Mesodermal cell (in vitro differentiated cells): Measurements from ENCODE around the gene CSRNP2. TPM values are rescaled to one million over a fixed set of nuclear protein-coding genes. Genes with fewer than 3 reads are reported as not detected.
A peak's percentile ranks its signal among the peaks of the same experiment; 100 is the strongest.

ENCODE experiments used
- H3K27ac ChIP-seq: 2 replicates; pipeline ENCODE4 v1.7.0; 2013; ENCODE audit warnings: mild to moderate bottlenecking, low read depth, low read length, moderate library complexity; ENCODE audit not compliant: severe bottlenecking
- H3K36me3 ChIP-seq: 2 replicates; pipeline ENCODE4 v1.7.1; 2013; ENCODE audit warnings: mild to moderate bottlenecking, low read length, moderate library complexity; ENCODE audit not compliant: control insufficient read depth, insufficient read depth
- H3K4me1 ChIP-seq: one replicate; pipeline ENCODE4 v1.7.1; 2013; ENCODE audit warnings: mild to moderate bottlenecking, low read length; ENCODE audit not compliant: insufficient read depth, control insufficient read depth, poor library complexity, severe bottlenecking
- H3K4me3 ChIP-seq: 2 replicates; pipeline ENCODE4 v1.7.0; 2013; ENCODE audit warnings: low read length, control low read depth, mild to moderate bottlenecking; ENCODE audit not compliant: insufficient read depth, poor library complexity, severe bottlenecking; ENCODE audit errors: extremely low read depth
- H3K9me3 ChIP-seq: 2 replicates; pipeline ENCODE4 v1.7.1; 2013; ENCODE audit warnings: mild to moderate bottlenecking, low read length, moderate library complexity; ENCODE audit not compliant: control insufficient read depth
- whole genome bisulfite sequencing, 2 experiments: methylation state at CpG; one replicate each; pipeline ENCODE4 v1.1.5; 2013; ENCODE audit warnings: missing lambda C conversion rate in 2 of 2; ENCODE audit not compliant: insufficient coverage in 2 of 2; 5-methylcytosine and 5-hydroxymethylcytosine counted together
- polyA plus RNA-seq, 2 experiments: library from polyadenylated mRNA; stranded (reverse); fragments of 50-300 nt; gene quantifications; one replicate each; pipeline ENCODE4 v1.2.3, GENCODE V29; 2013

CSRNP2 gene, protein sequence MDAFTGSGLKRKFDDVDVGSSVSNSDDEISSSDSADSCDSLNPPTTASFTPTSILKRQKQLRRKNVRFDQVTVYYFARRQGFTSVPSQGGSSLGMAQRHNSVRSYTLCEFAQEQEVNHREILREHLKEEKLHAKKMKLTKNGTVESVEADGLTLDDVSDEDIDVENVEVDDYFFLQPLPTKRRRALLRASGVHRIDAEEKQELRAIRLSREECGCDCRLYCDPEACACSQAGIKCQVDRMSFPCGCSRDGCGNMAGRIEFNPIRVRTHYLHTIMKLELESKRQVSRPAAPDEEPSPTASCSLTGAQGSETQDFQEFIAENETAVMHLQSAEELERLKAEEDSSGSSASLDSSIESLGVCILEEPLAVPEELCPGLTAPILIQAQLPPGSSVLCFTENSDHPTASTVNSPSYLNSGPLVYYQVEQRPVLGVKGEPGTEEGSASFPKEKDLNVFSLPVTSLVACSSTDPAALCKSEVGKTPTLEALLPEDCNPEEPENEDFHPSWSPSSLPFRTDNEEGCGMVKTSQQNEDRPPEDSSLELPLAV
- polyA plus RNA-seq (2013, experiment 1 of 2), result 30.4 TPM
- 26.3 TPM for polyA plus RNA-seq (2013, experiment 2 of 2)

DNA sequence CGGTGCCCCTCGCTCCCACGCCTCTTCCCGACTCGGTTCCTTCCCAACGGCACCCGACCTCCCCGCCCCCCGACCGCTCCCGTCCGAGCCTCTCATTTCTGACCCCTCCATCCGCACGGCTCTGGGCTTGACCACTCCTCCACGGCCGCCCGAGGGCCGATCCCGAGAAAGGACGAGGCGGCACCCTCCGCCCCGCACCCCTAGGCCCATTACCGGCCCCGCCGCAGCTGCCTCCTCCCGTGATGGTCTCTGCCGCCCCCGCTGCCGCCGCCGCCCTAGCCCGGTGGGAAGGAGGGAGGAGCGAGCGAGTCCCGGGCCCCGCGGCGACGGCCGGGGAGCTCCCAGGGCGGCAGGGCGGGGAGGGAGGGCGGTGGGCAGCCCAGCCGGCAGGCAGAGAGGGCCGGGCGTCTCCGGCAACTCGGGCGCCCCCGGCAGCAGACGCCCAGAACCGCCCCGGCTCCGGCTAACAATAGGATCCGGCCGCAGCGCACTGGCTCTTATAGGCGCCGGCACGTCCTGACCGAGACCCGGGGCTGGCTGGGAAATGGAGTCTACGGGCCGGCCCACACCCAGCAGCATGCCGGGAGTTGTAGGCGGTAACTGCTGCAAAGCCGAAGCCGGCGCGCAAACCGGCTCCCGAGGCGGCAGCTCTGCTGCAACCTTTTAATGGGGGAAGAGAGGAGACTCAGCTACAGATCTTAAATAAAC lies at the start of gene CSRNP2:
Gene CSRNP2, minus strand, starts transcription at position 471 of the 708 bp plus-strand sequence. CDS start 7,035 bp downstream, outside the sequence.
- peak within 1 kb of the TSS; percentile 94 for H3K27ac ChIP-seq
- 0% methylated on average over 47 to 65 of the region's 74 CpGs for WGBS, 2 experiments
- no peaks in the 10 kb centered on the region for H3K9me3 ChIP-seq
- peaks cover 11% of the 10 kb centered on the region for H3K4me1 ChIP-seq
- peak within 1 kb of the TSS; percentile 96 for H3K4me3 ChIP-seq
- H3K36me3 ChIP-seq, result peaks cover 19% of the 10 kb centered on the region

DNA sequence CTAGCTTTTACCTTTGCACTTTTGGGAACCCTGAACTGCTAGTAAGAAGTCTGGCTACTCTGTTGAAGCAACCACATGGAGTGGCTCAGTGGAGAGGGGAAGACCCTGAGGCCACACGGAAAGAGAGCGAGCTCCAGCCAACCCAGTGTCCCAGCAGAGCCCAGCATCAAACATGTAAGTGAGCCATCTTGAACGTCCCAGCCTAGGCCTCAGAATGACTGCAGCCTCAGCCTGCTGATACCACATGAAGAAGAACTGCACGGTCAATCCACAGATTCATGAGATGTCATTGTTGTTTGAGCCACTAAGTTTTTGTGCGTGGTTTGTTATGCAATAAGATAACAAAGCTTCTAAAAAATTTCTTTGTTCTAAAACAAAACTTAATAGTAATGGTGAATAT lies 49.3 kb upstream of the CSRNP2 start:
- no peak overlapping the region for H3K4me3 ChIP-seq
- H3K27ac ChIP-seq, result no peak overlapping the region
- H3K36me3 ChIP-seq, result peaks cover 20% of the 10 kb centered on the region
- H3K4me1 ChIP-seq, result no peaks in the 10 kb centered on the region
- 93 to 95% methylated on average over 4 of the region's 5 CpGs for WGBS, 2 experiments
- no peaks in the 10 kb centered on the region for H3K9me3 ChIP-seq

DNA sequence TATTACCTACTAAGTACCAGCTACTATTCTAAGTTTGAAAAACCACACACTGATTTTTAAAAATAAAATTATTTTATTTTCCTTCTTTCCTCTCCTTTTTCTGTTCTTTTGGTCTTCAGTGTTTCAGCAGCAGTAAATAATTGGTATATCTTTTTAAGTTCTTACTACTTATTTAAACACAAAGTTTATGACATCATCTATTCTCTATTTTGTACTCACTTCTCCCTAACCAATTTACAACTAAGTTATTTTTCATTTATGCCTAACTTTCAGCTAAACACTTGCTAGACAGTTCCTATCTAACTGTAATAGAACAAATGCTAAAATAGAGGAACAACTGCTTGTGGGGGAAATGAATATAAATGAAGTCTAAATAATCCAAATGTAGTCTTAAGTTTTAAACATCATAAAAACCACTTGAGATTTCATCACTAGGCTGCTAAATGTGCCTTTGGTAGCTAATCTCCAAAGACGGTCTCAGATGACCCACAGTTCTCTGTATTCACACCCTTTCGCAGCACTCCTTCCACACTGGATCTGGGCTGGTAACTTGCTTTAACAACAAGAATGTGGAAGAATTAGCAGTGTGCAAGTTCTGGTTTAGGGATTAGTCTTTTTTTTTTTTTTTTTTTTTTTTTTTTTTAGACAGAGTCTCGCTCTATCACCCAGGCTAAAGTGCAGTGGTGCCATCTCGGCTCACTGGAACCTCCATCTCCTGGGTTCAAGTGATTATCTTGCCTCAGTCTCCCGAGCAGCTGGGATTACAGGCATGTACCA lies 48.5 kb upstream of the CSRNP2 start:
- H3K4me3 ChIP-seq, result no peak overlapping the region
- no peaks in the 10 kb centered on the region for H3K4me1 ChIP-seq
- 89 to 96% methylated on average over 3 to 4 of the region's 5 CpGs for WGBS, 2 experiments
- no peak overlapping the region for H3K27ac ChIP-seq
- no peaks in the 10 kb centered on the region for H3K9me3 ChIP-seq
- H3K36me3 ChIP-seq, result peaks cover 20% of the 10 kb centered on the region

DNA sequence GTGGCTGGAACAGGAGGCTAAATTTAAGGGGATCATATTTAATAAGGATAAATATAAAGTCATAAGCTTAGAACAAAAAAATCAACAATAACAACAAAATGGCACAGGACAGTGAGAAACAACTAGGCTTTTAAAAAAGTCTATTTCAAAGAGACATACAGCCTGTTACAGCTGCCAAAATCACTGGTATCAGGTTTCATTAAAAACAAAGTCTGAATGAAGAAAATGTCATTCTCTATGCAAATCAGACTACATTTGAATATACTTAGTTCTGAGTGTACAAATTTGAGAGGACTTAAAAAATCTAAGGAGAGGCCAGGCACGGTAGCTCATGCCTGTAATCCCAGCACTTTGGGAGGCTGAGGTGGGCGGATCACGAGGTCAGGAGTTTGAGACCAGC lies 45.5 kb upstream of the CSRNP2 start:
- H3K36me3 ChIP-seq, result peaks cover 6% of the 10 kb centered on the region
- H3K4me3 ChIP-seq, result no peak overlapping the region
- no peak overlapping the region for H3K27ac ChIP-seq
- no peaks in the 10 kb centered on the region for H3K4me1 ChIP-seq
- WGBS, 2 experiments, result 60 to 83% methylated on average over 1 of the region's 3 CpGs
- no peaks in the 10 kb centered on the region for H3K9me3 ChIP-seq

DNA sequence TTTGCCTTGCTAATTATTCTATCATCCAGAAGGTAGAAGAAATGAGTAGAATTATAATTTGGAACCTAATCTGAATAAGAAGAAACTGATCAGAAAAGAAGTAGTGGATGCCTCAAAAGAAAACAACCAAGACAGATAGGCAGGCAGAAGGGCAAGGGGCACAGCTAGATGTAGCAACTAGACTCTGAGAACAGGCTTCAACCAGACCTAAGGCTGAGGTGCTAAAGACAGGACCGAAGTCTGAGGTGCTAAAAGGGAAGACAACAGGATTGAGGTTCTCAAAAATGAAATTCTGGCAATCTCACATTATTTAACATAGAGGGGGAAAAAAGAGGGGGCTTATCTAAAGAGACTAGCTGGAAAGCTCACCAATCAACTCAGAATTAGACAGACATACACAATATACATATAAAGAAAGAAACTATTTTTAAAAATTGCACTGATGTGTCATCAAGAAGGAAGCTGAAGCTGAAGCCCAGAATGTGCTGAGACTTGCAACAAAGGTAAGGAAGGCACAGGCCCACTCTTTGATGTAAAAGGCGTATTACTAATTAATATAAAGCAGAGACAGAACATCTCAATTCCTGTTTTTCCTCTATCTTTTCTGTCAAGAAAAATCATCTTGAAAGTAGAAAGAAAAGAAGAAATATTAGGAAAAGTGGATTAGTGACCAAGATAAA lies 43.8 kb upstream of the CSRNP2 start:
- WGBS, 2 experiments, result 100% methylated on average over 1 of the region's 2 CpGs
- Histone ChIP-seq H3K27ac (no peak overlapping the region), H3K4me1 (no peaks in the 10 kb centered on the region), H3K9me3 (no peaks in the 10 kb centered on the region), H3K36me3 (peaks cover 6% of the 10 kb centered on the region), H3K4me3 (no peak overlapping the region)

DNA sequence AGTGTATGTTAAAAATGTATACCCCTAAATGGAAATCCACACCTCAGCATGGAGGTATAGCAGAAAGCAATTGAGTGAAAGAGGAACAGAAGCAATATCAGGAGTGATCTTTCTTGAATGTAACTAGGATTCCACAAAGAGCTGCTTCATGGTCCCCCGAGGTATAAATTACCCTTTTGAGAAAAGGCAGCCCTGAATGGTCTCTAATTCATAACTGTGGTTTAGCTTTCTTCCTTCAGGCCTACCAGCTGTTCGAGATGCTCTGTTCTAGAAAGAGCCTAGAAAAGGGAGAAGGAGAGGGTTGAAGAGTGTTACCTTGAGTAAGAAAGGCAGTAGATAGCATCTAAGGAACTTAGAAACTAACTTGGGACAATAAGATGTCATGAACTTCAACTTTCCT lies 42.9 kb upstream of the CSRNP2 start:
- H3K4me3 ChIP-seq, result no peak overlapping the region
- H3K27ac ChIP-seq, result no peak overlapping the region
- peaks cover 6% of the 10 kb centered on the region for H3K36me3 ChIP-seq
- WGBS, 2 experiments, result 86 to 100% methylated on average over 2 of the region's 2 CpGs
- no peaks in the 10 kb centered on the region for H3K9me3 ChIP-seq
- no peaks in the 10 kb centered on the region for H3K4me1 ChIP-seq

DNA sequence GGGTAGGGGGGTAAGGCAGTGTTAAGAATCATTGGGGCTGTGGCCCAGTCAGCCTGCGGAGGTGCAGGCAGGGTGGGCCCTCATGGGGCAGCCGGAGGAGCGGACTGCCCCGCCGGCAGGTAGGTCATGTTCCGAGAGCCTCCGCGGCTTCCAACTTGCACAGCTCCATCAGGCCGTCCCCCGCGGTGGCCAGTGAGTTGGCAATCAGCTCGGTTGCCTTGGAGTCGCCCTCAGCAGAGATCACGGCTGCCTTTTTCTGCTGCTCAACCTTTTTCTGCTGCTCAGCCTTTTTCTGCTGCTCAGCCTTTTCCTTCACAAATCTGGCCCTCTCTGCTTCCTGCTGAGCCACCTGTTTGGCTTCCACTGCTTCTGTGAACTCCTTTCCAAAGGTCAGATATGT lies 41.1 kb upstream of the CSRNP2 start:
- WGBS, 2 experiments, result 92 to 96% methylated on average over 13 to 14 of the region's 14 CpGs
- Histone ChIP-seq H3K9me3 (no peaks in the 10 kb centered on the region), H3K36me3 (peaks cover 11% of the 10 kb centered on the region), H3K4me3 (no peak overlapping the region), H3K4me1 (no peaks in the 10 kb centered on the region), H3K27ac (no peak overlapping the region)

DNA sequence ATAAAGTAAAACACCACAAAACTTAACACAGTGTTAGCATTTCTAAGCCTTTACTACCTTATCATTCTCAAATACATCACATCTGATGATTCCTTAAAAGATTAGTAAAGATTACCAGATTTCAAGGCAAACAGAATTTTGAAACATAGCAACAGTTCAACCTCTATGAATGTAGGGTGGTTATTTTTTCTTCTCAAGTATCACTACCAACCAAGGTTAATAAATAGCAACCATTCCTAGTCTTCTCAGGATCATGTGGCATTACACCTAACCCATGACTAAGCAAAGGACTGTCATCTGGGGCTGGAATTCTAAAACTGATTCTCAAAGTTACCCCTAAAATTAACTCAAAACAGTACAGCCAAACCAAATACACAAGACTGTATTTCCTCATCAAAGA lies 39.4 kb upstream of the CSRNP2 start:
- no peak overlapping the region for H3K27ac ChIP-seq

DNA sequence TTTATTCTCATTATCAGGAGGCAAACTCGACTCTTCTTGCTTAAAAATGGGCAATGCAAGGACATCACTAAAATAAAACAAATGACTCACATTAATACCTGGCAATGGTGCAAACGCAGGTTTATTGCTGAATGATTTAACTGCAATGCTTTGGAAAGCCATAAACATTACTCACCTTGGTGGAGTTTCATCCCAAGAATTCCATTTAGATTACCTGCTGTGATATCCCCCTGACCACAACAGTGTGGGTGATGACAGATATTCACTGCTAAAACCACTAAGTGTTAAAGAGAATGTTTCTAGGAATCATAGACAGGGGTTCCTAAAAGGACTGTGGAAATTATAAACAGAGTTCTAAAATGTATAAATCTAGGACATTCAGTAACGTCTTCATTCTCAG lies 35.3 kb upstream of the CSRNP2 start:
- H3K27ac ChIP-seq, result no peak overlapping the region
- H3K9me3 ChIP-seq, result no peaks in the 10 kb centered on the region
- H3K4me1 ChIP-seq, result no peaks in the 10 kb centered on the region
- H3K4me3 ChIP-seq, result no peak overlapping the region
- WGBS, 2 experiments, result 90% methylated on average over 1 of the region's 3 CpGs; no CpG with 5 or more reads in 1 of the 2 experiments
- H3K36me3 ChIP-seq, result peaks cover 44% of the 10 kb centered on the region

More for the DNA sequence above, 39.4 kb upstream of the CSRNP2 start:
- Histone ChIP-seq H3K36me3 (peaks cover 19% of the 10 kb centered on the region), H3K9me3 (no peaks in the 10 kb centered on the region), H3K4me1 (no peaks in the 10 kb centered on the region), H3K4me3 (no peak overlapping the region)

DNA sequence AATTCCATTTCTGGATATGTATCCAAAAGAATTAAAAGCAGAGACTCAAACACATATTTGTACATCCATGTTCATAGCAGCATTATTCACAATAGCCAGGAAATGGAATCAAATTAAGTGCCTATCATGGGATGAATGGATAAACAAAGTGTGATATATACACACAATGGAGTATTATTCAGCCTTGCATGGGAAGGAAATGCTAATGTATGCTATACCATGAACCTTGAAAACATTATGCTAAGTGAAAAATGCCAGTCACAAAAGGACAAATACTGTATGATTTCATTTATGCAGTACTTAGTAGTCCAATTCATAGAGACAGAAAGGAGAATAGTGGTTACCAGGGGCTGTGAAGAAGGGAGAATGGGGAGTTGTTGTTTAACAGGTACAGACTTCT lies 32.1 kb upstream of the CSRNP2 start:
- H3K27ac ChIP-seq, result no peak overlapping the region
- H3K36me3 ChIP-seq, result peaks cover 72% of the 10 kb centered on the region

More for the DNA sequence above, 32.1 kb upstream of the CSRNP2 start:
- Histone ChIP-seq H3K4me3 (no peak overlapping the region), H3K9me3 (no peaks in the 10 kb centered on the region), H3K4me1 (no peaks in the 10 kb centered on the region)
